SK-N-MC (cell line): ENCODE measurements around the gene CARS1.

Experiments
- EZH2 ChIP-seq: fragments of 200-600 bp; sonication (generic); IDR thresholded peaks from one replicate; pipeline ENCODE4 v1.6.1; 2017; ENCODE audit warnings: antibody characterized with exemption
- POLR2AphosphoS5 ChIP-seq: IDR thresholded peaks from 2 replicates; pipeline ENCODE4 v1.6.1; 2012; ENCODE audit warnings: mild to moderate bottlenecking, low read depth, low read length, borderline replicate concordance

DNA sequence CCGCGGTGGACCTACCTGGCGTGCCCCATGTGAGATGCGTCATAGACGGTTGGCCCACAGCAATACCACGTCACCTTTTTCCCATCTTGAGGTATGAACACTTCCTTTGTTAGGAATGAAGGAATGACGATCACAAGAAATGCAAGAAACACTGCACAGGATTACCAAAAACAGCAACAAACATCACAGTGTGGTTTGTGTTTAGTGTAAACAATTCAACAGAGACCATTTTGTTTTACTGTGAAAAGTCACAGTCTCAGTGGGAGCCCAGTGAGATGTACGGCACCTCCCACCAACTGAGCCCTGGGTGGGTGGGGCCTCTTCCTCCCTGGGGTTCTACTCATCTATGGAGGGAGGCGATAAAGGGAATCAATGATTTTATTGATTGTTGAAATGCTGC lies 16.3 kb downstream of the CARS1 start:
- TF ChIP-seq POLR2AphosphoS5 (no peak), EZH2 (no peak)
